Brain microvascular endothelial cell (primary cell): ENCODE data around the gene ITGA1.

Experiments
- DNase-seq: peaks from one replicate; pipeline ENCODE4 v3.0.0-alpha.2; 2020
- H3K27ac ChIP-seq: fragments of 250-450 bp; sonication (Bioruptor Pico); 2 replicates; pipeline ENCODE4 v1.5.1; 2020; ENCODE audit warnings: mild to moderate bottlenecking, moderate library complexity
- H3K27me3 ChIP-seq: fragments of 250-450 bp; sonication (Bioruptor Pico); replicated peaks from 2 replicates; pipeline ENCODE4 v1.5.1; 2020; ENCODE audit warnings: mild to moderate bottlenecking
- H3K36me3 ChIP-seq: fragments of 250-450 bp; sonication (Bioruptor Pico); replicated peaks from 2 replicates; pipeline ENCODE4 v1.5.1; 2020; ENCODE audit warnings: mild to moderate bottlenecking
- H3K4me3 ChIP-seq: 2 replicates; pipeline ENCODE4 v1.5.1; 2011; ENCODE audit warnings: low read depth, mild to moderate bottlenecking, control low read depth, low read length, moderate library complexity
- in situ Hi-C: cut with HindIII; loops from 2 replicates; pipeline ENCODE4 v1.10.0; 2017; ENCODE audit warnings: low sequenced_read_pairs, low pct_ligation_motif_present
- TF ChIP-seq, protein P1 (sequence below): IDR thresholded peaks from 2 replicates; pipeline ENCODE4 v1.5.1; 2011; ENCODE audit warnings: low read depth, mild to moderate bottlenecking, moderate library complexity, low read length, control low read depth, inconsistent platforms; ENCODE audit errors: missing control alignments

Gene ITGA1

DNA sequence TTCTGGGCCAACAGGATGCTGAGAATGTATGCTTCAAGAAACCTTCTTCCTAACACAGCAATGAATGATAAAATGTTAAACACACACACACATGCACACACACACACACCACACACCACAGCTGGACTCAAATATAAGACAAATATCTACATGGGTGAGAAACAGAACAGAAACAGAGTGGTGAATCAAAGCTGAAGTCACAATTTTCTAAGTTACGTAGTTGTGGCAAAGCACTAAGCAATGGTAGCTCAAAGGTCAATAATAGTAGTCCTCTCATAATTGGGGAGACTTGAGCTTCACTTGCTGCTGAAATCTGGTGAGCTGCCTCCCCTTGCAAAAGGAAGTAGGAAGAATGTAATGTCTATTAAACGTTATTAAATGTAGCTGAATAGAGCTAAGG is 33.7 kb upstream of the ITGA1 start:
- Histone ChIP-seq H3K27me3 (no peaks in the 10 kb centered on the region), H3K36me3 (no peaks in the 10 kb centered on the region)
- TF ChIP-seq, protein P1, sequence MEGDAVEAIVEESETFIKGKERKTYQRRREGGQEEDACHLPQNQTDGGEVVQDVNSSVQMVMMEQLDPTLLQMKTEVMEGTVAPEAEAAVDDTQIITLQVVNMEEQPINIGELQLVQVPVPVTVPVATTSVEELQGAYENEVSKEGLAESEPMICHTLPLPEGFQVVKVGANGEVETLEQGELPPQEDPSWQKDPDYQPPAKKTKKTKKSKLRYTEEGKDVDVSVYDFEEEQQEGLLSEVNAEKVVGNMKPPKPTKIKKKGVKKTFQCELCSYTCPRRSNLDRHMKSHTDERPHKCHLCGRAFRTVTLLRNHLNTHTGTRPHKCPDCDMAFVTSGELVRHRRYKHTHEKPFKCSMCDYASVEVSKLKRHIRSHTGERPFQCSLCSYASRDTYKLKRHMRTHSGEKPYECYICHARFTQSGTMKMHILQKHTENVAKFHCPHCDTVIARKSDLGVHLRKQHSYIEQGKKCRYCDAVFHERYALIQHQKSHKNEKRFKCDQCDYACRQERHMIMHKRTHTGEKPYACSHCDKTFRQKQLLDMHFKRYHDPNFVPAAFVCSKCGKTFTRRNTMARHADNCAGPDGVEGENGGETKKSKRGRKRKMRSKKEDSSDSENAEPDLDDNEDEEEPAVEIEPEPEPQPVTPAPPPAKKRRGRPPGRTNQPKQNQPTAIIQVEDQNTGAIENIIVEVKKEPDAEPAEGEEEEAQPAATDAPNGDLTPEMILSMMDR = no peak

DNA sequence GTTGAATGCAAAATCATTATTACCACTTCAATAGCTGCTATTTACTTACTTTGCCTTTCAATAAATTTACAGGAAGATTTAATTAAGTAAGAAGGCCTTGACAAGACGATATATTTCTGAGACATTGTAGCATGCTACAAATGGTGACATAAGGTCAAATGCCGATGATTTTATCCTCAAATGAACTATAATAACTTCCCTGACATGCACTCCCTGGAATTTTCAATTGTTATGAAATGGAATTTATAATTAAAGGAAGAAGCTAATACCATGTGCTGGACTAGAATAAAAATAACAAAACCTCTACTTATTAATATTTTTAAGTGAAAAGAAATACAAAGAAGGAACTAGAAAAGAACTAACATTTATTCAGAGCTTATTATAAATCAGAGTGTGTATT is 30.2 kb upstream of the ITGA1 start:
- no peak for DNase-seq
- Histone ChIP-seq H3K36me3 (no peaks in the 10 kb centered on the region), H3K27ac (peak overlapping the region; percentile 84), H3K4me3 (no peak overlapping the region), H3K27me3 (no peaks in the 10 kb centered on the region)
- TF ChIP-seq, protein P1 = no peak
- in situ Hi-C loops = no loop called here

More for the DNA sequence above, 33.7 kb upstream of the ITGA1 start:
- no peak for DNase-seq
- Histone ChIP-seq H3K4me3 (no peak overlapping the region), H3K27ac (no peak overlapping the region)
- in situ Hi-C loops = no loop called here

DNA sequence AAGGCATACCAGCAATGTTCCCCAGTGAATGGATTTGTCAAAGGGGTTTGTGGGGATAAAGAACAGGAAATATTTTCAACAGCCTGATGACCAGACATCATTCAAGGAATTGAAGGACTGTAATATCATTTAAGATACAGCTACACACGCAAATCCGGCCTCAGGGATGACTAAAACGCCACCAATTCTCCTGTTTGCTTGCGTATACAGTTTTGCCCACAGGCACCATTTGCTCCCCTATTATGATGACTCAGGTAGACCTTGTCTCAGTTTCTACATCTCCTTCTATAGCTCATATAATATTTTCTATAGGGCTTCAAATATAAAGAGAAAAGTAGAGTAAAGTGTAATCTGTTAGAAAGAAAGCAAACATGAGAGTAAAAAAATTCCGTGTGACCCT is 29.7 kb upstream of the ITGA1 start:
- Histone ChIP-seq H3K36me3 (no peaks in the 10 kb centered on the region), H3K27ac (peak overlapping the region; percentile 84), H3K4me3 (no peak overlapping the region), H3K27me3 (no peaks in the 10 kb centered on the region)
- TF ChIP-seq, protein P1 = no peak
- DNase-seq = peak; percentile 82
- in situ Hi-C loops = no loop called here

DNA sequence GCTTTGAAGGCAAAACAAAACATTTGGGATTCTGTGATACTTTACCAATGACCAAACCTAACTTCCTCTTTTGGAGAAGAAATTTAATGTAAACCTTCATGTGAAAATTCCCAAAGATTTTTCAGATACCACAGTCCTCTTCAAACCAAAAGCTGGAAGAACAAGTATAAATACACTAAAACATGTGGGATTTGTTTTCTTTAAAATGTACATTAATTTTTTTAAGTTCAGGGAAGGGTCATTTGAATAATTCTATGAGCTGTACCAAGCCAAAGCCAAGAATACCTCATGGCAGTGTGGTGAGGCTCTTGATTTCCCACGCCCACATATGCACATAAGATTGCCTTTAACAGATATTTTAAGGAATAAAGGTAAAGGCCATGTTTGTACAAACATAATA is 28.4 kb upstream of the ITGA1 start:
- H3K36me3 ChIP-seq = no peaks in the 10 kb centered on the region
- no peak overlapping the region for H3K4me3 ChIP-seq
- TF ChIP-seq, protein P1 = no peak
- DNase-seq = peak; percentile 81
- in situ Hi-C loops = no loop called here
- no peaks in the 10 kb centered on the region for H3K27me3 ChIP-seq
- H3K27ac ChIP-seq = peak overlapping the region; percentile 84

DNA sequence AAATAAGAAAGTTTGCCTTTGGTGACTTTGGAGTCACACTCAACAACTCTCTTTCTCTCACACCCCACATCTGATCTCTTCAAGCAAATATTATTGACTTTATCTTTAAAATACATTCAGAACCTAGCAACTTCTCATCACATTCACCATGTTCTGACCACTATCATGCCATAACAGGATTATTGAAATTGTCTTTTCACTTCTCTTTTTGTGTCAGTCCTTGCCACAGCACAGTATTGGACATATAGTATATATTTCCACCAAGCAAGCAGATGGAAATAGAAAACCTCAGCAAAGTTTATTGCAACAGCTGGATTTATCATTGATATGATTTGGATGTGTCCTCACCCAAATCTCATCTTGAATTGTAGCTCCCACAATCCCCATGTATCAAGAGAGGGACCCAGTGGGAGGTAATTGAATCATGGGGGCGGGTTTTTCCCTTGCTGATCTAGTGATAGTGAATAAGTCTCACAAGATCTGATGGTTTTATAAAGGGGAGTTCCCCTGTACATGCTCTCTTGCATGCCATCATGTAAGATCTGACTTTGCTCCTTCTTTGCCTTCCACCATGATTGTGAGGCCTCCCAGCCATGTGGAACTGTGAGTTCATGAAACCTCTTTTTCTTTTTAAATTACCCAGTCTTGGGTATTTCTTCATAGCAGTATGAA is 26.9 kb upstream of the ITGA1 start:
- in situ Hi-C loops = no loop called here
- DNase-seq = peak; percentile 22
- H3K36me3 ChIP-seq = no peaks in the 10 kb centered on the region
- H3K4me3 ChIP-seq = no peak overlapping the region
- no peak overlapping the region for H3K27ac ChIP-seq
- TF ChIP-seq, protein P1 = no peak
- H3K27me3 ChIP-seq = no peaks in the 10 kb centered on the region

DNA sequence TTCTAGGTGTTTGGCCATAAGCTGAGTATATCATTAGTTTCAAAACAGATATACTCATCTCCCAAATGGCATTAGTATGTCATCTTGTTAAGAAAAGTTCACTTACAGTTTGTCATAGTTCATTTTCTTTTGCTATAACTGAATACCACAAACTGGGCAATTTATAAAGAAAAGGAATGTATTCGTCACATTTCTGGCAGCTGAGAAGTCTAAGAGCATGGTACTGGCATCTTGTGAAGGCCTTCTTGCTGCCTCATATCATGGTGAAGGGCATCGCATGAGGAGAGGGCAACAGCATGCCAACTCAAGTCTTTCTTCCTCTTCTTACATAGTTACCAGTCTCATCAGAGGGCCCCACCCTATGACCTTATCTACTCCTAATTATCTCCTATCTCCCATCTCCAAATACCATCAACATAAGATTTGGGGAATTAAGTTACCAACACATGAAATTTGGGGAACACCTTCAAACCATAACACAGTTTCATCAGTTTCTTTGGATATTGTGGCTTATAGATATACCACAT is 20.4 kb upstream of the ITGA1 start:
- DNase-seq = no peak
- in situ Hi-C loops = no loop called here
- H3K36me3 ChIP-seq = no peaks in the 10 kb centered on the region
- H3K27ac ChIP-seq = no peak overlapping the region
- no peak overlapping the region for H3K4me3 ChIP-seq
- TF ChIP-seq, protein P1 = no peak
- H3K27me3 ChIP-seq = no peaks in the 10 kb centered on the region
